NOMO-1 treated with DMSO at 0.1 percent for 48 hours (cell line): ENCODE results near the gene LCA5.
A peak's percentile ranks its signal among the peaks of the same experiment; 100 is the strongest.
"Not testable (repeated sequence)": the region's sequence is repeated elsewhere in the genome, so short reads cannot be mapped to it uniquely, and the experiment has no call there.

Experiments
- DNase-seq: peaks from one replicate; lab custom pipeline; 2025; ENCODE audit not compliant: unreplicated experiment; lab: John Stamatoyannopoulos, UW

Gene LCA5

DNA sequence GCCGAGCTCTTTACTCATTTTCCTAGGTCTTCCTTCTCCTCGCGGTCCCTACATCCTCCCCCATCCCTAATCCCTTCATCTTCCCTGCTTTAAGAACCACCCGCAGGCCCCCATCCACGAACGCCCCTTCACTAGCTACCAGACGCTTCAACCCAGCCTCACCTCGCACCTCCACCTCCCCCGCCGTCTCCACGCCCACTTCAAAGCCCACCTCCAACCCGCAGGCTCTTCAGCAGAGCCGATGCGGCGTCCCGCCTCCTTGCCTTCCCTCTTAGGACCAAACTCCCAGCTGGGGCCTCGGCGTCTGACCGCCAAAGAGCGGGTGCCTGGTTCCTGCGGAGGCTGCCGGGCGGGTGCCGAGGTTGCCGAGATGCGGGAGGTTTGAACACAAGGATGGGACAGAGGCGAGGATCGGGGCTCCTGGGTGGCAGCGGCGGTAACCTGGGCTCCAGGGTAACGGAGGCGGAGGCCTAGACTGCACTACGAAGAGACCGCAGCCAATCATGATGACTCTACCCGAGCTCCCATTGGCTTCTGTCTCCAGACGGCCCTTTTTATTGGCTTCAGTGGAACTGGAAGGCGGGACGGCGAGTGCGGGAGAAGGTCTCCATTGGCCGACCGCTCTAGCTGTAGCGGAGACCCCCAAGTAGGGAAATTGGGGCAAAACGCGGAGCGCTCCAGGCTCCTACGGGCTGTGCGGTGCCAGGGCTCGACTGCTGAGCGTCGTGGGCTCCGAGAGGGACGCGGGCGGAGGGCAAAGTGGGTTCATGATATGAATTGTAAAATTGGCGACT is at the start of gene LCA5:
Gene LCA5 (minus strand): TSS at position 477 of the 794 bp plus-strand sequence. CDS start 18,536 bp downstream, outside the sequence.
- DNase-seq, result peak; percentile 96

DNA sequence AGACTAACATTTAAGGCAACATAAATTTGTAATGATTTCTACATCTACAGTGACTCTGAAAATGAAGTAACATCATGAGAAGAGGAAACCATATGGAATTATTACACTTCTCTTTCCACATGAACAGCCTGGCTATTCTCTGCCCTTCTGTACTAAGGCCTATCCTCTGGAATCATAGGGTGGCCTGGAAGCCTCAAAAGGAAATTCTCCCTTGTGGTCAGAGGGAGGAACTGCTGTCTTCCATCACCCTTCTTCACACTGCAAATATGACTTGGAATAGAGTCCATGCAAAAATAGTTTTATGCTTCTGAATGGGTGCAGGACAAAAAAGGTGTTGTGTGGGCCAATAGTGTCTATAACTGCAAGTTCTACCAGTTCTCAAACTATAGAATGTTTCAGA is 49.3 kb upstream of the LCA5 start:
- no peak for DNase-seq

DNA sequence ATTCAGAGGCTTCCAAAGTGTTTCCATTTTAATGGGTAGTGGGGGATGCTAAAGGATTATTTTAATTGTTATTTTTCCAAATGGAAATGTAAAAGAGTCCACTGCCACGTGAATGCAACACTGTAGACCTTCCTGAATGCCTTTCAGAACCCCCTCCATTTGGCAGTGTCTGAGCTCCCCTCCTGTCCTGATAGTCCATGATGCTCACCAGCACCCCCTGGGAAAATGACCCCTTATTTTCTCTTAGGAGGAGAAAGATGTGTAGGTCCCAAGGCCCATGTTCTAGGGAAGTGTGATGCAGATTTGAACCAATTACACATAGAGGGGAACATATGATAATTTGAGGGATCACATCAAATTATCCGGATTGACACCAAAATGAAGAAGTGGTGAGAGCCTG is 47.1 kb upstream of the LCA5 start:
- no peak for DNase-seq

DNA sequence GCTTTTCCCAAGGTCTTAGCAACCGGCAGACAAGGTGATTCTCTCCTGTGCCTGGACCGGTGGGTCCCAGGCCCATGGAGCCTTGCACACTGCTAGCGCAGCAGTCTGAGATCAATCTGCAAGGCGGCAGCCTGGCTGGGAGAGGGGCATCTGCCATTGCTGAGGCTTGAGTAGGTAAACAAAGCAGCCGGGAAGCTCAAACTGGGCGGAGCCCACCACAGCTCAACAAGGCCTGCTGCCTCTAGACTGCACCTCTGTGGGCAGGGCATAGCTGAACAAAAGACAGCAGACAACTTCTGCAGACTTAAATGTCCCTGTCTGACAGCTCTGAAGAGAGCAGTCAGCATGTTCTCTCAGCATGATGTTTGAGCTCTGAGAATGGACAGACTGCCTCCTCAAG is 40.7 kb upstream of the LCA5 start:
- DNase-seq, result not testable (repeated sequence)

DNA sequence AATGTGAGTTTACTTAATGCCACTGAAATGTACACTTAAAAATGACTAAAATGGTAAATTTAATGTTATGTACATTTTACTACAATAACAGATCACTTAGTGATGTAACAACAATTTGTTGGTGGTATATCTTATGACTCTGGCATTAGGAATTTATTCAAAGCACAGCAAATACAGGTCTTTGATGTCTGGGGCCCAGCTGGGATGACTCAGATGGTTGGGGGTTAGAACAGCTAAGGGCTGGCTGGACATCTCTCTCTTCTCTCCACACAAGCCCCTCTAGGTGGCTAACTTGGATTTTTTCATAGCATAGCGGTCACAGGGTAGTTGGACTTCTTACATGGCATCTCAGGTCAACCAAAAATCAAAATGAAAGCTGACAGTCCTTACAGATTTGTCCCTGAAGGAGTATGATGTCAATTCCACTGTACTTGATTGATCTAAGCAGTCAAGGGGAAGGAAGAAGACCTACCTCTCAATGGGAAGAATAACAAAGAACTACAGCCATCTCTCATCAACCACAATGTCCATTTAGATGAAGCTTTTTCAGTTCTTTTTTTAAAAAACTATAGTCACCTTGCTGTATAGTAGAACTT is 37.5 kb upstream of the LCA5 start:
- DNase-seq, result no peak

DNA sequence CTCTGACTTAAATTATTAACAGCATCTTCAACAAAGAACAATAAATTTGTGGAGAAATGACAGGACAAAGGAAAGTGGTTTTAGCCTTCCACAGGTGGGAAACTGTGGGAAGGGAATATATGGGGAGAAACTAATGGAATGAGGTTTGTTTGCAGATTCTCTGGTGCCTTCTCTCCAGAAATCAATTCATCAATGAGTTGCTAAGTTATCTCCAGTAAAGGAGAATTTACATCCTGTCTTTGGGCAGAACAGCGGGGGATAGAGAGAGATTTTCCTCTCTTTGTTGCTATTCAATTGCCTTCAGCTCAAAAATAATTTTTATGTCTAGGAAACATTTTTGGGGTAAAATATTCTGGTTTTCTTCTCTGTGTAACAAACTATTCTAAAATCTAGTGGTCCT is 36.9 kb upstream of the LCA5 start:
- DNase-seq, result no peak

DNA sequence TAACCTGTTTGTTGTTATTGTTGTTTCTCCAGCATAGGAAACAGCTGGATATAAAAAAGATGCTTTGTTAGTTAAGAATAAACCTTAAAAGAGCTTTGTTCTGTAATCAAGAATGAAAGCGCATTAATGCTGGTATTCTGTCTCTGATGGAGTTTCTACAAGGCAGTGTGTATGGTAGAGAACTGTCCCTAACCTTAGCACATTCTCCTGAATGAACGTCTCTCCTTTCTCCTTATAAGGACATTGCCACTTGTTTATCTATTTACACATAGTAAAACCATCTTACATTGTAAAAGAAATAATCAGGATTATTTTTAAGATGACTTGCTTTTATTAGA is 33.8 kb upstream of the LCA5 start:
- no peak for DNase-seq

DNA sequence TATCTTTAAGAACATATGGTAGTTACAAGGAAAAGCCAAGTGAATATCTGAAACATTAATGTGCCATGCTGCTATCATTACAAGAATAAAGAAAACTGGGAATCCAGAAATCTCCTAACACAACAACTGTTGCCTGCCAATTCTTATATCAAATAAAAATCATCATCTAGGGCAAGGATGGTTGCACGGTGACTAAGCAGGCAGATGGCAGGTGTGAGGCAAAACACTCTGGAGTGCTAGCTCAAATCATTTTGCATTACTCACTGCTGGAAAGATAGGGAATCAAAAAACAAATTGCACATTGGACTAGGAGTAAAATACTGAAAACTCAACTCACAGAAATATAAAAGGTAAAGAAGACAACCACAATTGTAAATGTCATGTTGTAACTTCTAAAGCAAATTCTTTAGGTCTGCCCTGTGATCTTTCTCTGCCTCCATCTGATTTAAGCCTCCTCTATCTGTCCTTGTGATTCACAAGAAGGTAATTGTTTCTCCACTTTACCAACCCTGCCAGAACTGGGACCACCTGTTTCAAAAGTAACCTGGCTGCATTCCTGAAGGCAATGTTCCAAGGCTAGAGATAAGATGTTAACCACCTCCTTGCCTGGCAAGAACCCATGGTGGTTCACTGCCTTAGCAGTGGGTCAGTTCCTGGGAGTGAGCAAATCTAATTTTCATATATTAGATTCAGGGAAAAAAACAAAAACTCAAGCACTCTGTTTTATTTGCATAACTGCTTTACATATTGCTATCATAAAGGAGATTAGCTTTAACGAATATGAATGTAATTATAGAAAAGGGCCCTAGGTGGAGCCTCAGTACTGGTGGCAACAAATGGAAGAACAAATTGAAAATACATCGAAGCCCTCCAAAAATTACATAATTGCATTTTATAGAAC is 33.1 kb upstream of the LCA5 start:
- DNase-seq, result peak; percentile 34

DNA sequence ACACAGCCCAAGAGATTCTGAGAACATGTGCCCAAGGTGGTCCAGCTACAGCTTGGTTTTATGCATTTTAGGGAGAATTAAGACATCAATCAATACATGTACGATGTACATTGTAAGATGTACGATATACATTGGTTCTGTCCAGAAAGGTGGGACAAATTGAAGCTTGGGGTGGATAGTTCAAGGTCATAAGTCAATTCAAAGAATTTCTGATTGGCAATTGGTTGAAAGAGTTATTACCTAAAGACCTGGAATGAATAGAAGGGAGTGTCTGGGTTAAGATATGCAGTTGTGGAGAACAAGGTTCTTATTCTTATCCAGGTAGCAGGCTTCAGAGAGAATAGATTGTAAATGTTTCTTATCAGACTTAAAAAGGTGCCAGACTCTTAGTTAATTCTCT is 31.8 kb upstream of the LCA5 start:
- no peak for DNase-seq

DNA sequence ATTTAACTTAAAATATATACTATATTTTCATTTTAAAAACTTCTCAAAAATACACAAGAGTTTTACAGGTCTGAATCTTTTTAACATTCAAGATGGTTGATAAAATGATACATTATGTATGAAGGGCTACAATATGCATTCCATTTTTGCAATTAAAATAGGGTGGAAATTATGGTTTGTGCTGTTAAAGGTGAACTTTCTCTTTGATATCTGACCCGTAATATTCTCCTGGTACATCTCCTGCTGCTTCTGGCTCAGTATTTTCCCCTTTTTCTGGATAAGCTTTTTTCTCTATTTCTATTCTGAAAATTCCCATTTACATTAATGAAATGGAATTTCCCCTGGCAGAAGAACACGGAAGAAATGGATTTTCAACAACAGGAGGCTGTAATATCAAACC is 27.4 kb upstream of the LCA5 start:
- DNase-seq, result no peak

DNA sequence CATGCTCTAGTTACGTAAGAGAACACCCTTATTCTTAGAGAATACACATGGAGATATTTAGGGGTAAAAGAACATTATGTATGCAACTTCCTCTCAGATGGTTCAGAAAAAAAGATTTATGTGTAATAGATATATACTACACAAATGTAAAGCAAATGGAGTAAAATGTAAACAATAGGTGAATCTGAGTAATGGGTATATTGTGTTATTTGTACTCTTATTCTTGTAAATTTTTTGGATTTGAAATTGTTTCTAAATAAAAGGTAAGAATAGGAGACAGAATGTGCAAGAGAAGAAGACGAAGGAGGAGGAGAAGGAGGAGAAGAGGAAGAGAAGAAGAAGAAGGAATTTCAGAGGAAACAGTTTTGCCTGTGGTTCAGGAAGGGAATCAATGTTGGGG is 22.5 kb upstream of the LCA5 start:
- no peak for DNase-seq

DNA sequence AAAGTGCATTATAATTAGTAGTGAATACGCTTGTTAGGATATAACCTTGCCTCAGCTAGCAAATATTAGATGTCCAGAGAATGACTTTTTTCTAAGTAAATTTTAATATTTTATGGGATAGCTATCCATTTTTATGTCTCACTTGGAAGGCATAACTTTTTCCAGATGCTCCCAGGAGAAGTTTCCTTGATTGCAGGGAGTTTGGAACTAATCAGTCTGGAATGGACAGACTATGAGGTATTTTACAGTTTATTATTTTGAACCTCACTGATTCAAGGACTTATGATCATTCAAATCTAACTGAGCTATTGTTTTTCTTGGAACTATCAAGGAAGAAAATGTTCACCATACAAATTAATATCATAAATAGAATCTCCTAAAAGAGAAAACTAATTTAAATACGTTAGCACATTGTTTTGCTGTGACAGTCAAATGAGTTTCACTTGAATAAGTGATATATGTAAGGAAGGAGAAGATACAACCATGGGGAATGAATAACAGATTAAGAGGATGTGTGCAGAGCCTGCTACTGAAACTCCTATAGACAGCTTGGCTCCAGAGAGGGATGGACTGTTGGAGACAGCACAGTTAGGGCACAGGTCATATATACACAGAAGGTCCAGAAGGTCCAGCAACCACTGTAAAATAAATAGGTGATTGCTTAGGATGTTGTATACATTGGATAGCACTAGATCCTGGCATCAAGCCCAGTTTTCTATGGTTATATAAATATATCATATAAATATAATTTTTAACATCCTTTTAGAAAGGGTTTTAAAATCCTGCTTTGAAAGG is 20.6 kb upstream of the LCA5 start:
- no peak for DNase-seq

DNA sequence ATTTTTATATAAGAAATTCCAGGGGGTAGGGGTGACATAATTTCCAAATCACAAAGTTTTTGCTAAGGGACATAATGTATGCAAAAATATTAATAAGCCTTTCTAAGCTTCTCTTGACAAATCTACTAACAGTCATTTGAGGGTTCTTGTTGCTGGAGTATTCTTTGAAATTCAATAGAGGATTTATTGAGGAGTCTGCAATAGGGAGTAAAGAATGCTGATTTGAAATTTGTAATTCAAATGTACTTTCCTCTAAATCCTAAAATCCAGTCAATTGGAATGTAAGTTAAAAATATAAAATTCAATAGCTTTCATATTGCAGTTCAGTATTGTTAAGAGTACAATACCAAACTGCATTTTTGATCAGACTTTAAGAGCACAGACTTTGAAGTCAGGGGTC is 17.1 kb upstream of the LCA5 start:
- DNase-seq, result no peak

DNA sequence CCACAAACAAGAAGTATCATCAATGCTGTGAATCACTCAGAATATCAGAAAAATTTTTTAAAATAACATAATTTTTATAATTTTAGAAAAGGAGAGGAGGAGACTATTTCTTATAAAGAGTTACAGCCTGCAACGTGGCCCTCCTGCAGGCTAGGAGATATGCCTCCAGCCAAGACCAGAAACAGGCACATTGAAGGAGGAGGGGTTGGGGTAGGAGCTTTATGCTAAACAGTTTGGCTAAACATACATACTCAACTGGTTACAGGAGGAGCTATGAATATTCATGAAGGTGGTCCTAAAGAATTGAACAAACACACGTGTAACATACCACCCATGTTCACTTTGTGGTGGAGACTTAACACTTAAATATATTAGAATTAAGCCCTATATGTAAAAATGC is 14.2 kb upstream of the LCA5 start:
- no peak for DNase-seq

DNA sequence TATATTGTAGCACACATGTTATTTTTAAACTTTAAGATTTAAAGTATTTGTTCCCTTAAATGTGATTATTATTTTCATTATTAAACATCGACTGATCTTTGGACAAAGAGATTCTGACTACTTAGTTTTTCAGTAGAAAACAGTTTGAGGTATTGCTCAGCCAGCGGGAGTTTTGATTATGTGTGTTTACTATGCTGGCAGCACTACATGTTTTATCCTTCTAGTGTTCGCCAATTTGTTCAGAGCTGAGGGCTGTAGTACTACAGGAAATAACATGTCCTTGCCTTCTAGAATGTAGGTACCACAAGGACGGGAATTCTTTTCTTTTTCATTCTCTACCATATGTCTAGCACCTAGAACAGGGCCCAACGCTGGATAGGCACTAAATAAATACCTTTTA is 11.1 kb upstream of the LCA5 start:
- DNase-seq, result no peak

DNA sequence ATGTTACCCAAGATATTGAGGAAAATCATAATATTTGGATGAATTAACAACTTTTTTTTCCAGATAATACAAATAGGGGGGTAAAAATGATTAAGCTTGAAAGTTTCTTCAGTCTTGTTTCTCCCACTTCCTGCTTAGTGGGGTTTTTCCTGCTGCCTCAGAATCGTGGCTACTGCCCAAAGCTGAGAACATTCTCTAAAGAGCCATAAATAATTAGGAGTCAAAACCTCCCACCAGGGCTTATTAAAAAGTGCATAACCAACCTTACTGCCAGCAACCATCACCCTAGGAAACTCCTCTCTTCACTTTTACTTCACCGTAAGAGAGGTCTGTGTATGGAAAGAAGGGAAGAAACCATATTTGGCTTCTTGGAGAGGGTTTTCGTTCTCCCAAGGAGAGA is 9.0 kb upstream of the LCA5 start:
- DNase-seq, result no peak

DNA sequence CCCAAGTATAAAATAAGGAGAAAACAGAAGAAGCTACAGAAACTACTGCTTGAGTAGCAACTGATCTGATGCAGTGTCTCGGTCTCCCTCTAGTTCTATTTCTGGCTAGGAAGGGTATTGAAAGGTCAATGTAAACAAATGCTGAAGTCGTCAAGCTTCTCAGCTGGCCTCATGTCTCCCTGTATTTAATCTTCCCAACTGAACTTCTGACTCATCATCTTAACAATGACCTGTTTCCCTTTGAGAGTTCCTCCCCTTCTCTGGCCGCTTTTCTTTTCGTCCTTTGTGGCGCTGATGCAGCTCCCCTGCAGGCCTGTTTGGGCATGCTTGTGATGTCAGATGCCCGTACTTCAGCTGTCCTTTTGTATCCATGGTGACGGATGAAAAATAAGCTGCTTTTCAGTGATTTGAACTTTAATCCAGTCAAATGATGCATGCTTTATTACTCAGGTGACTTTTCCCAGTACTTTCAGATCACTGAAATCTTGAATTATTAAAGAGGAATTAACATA is 7.8 kb upstream of the LCA5 start:
- peak; percentile 99 for DNase-seq

DNA sequence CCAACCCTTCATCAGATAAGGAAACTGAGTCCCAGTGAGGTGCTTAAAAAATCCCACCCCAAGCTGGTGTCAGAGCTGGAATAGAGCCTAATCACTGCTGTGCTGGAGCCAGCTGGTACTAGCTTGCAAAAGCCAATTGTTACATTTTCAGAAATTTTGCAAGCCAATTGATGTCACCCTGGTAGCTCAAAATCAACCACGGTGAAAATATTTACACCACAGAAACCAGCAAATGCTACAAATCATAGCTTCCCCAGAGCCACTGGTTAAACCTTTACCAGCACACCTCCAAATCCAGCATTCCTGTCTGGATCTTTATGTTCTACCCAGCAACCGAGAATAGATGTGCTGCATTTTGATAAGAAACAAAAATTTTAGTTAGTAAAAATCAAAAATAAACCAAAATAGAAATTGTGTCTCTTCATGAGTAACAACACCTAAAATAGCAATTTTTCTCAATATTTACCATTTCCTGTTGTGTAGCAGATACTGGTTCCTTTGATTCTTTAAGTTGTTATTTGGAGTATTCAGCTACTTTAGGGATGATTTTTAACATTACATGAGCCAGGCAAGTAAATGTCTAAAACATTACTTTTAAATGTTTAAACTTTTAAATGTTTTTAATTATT is 7.2 kb upstream of the LCA5 start:
- peak; percentile 22 for DNase-seq

DNA sequence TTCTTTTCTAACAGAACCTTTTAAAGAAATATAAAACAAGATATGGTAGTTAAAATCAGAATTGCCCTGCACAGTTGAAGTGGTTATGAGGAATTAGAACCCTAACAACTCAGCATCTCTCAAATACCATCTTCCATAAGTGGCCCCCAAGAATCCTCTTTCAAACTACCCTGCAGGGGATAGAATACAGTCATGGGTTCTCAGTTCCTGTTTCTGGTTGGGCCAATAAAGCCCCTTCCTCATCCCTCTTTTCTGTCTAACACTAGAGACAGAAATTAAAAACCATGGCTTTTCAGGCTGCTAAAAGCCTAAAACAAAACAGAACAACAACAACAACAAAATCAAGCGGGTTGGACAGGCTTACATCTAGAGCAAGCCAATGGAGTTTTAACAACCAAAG is 6.7 kb upstream of the LCA5 start:
- DNase-seq, result peak; percentile 8

DNA sequence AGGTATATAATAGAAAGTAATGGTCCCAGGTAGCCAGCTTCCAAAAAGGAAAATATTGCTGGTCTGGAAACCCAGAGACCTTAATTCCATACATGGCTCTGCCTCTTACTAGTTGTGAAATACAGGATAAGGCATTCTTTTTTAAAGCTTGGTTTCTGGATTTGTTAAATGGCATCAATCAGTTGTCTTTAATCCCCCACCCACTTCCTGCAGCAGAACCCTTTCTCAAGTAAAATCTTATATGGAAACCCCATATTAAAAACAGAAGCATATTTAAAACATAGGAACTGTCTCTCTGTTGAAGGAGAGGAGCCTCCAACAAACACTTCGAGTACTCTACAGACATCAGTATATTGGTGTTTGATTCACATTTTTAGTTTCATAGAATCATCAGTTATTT is 6.2 kb upstream of the LCA5 start:
- no peak for DNase-seq
